Neural cell (in vitro differentiated cells): ENCODE measurements around the gene TOP1. TPM values are rescaled to one million over a fixed set of nuclear protein-coding genes. Genes with fewer than 3 reads are reported as not detected.
"Not testable (repeated sequence)": the region's sequence is repeated elsewhere in the genome, so short reads cannot be mapped to it uniquely, and the experiment has no call there.

Source experiments
- H2AFZ ChIP-seq: fragments of 200-600, 300-800 bp; sonication (generic), shearing (Covaris generic); 2 replicates; pipeline ENCODE4 v1.6.0; 2014; ENCODE audit warnings: low read depth, mild to moderate bottlenecking, antibody characterized with exemption, low read length, moderate library complexity
- H3F3A ChIP-seq: fragments of 200-600 bp; shearing (Covaris generic); 2 replicates; pipeline ENCODE4 v1.6.1; 2016; ENCODE audit warnings: mild to moderate bottlenecking, moderate library complexity, mixed read lengths, antibody characterized with exemption, low read length; ENCODE audit not compliant: insufficient read depth, poor library complexity, severe bottlenecking
- H3K27ac ChIP-seq: fragments of 200-600, 300-800 bp; sonication (generic), shearing (Covaris generic); 2 replicates; pipeline ENCODE4 v1.5.1; 2014; ENCODE audit warnings: mild to moderate bottlenecking, low read length, moderate library complexity
- H3K27me3 ChIP-seq: fragments of 300-800, 200-600 bp; sonication (generic), shearing (Covaris generic); 2 replicates; pipeline ENCODE4 v1.6.0; 2014; ENCODE audit warnings: mild to moderate bottlenecking, low read depth, low read length, moderate library complexity; ENCODE audit not compliant: insufficient read depth
- H3K36me3 ChIP-seq: fragments of 300-800, 200-600 bp; sonication (generic), shearing (Covaris generic); 2 replicates; pipeline ENCODE4 v1.5.1; 2014; ENCODE audit warnings: mild to moderate bottlenecking, antibody characterized with exemption, low read length, moderate library complexity; ENCODE audit not compliant: insufficient read depth
- H3K4me2 ChIP-seq: fragments of 300-800, 200-600 bp; sonication (generic), shearing (Covaris generic); 2 replicates; pipeline ENCODE4 v1.6.0; 2014; ENCODE audit warnings: mild to moderate bottlenecking, low read length
- H3K4me3 ChIP-seq: fragments of 300-800, 200-600 bp; sonication (generic), shearing (Covaris generic); 2 replicates; pipeline ENCODE4 v1.5.1; 2014; ENCODE audit warnings: mild to moderate bottlenecking, low read length, moderate library complexity
- H3K79me2 ChIP-seq: fragments of 200-600 bp; shearing (Covaris generic); replicated peaks from 2 replicates; pipeline ENCODE4 v1.6.0; 2014; ENCODE audit warnings: mild to moderate bottlenecking, low read length, moderate library complexity; ENCODE audit not compliant: insufficient read depth
- H3K9ac ChIP-seq: fragments of 300-800, 200-600 bp; sonication (generic), shearing (Covaris generic); 2 replicates; pipeline ENCODE4 v1.6.1; 2016; ENCODE audit warnings: mild to moderate bottlenecking, low read length, mixed read lengths
- H3K9me2 ChIP-seq: fragments of 200-600 bp; shearing (Covaris generic); 2 replicates; pipeline ENCODE4 v1.6.1; 2016; ENCODE audit warnings: mild to moderate bottlenecking, low read length, mixed read lengths; ENCODE audit not compliant: insufficient read depth
- H3K9me3 ChIP-seq: fragments of 200-600, 300-800 bp; sonication (generic), shearing (Covaris generic); 2 replicates; pipeline ENCODE4 v1.6.1; 2016; ENCODE audit warnings: mild to moderate bottlenecking, mixed run types, low read length, moderate library complexity, mixed read lengths
- H4K20me1 ChIP-seq: fragments of 200-600 bp; shearing (Covaris generic); 2 replicates; pipeline ENCODE4 v1.6.1; 2016; ENCODE audit warnings: mild to moderate bottlenecking, mixed run types; ENCODE audit not compliant: insufficient read depth
- EP300 ChIP-seq: fragments of 450-650 bp; conservative IDR thresholded peaks from 2 replicates; pipeline ENCODE4 v1.6.1; 2014; ENCODE audit warnings: antibody characterized with exemption, mild to moderate bottlenecking, moderate library complexity; ENCODE audit not compliant: poor library complexity, severe bottlenecking
- EZH2 ChIP-seq: fragments of 200-600, 300-800 bp; shearing (Covaris generic), sonication (generic); IDR thresholded peaks from 2 replicates; pipeline ENCODE4 v1.6.1; 2014; ENCODE audit warnings: antibody characterized with exemption, low read length, borderline replicate concordance, mild to moderate bottlenecking; ENCODE audit not compliant: insufficient read depth, poor library complexity, severe bottlenecking
- MXI1 ChIP-seq: fragments of 450-650 bp; conservative IDR thresholded peaks from 2 replicates; pipeline ENCODE4 v1.6.1; 2014; ENCODE audit warnings: antibody characterized with exemption, mild to moderate bottlenecking; ENCODE audit not compliant: poor library complexity, severe bottlenecking
- POLR2AphosphoS5 ChIP-seq: IDR thresholded peaks from 2 replicates; pipeline ENCODE4 v1.6.1; 2012
- RAD21 ChIP-seq: fragments of 450-650 bp; conservative IDR thresholded peaks from 2 replicates; pipeline ENCODE4 v1.6.1; 2014; ENCODE audit warnings: antibody characterized with exemption, mild to moderate bottlenecking, moderate library complexity
- REST ChIP-seq: IDR thresholded peaks from 2 replicates; pipeline ENCODE4 v1.6.1; 2012; ENCODE audit warnings: borderline replicate concordance
- SMC3 ChIP-seq: fragments of 450-650 bp; conservative IDR thresholded peaks from 2 replicates; pipeline ENCODE4 v1.6.1; 2014; ENCODE audit warnings: antibody characterized with exemption, mild to moderate bottlenecking, moderate library complexity; ENCODE audit not compliant: poor library complexity
- TAF1 ChIP-seq: IDR thresholded peaks from 2 replicates; pipeline ENCODE4 v1.6.1; 2012; ENCODE audit warnings: low read depth
- polyA plus RNA-seq: library from polyadenylated mRNA; depleted of rRNA; stranded (reverse); fragments of >200 nt; gene quantifications from 2 replicates; pipeline ENCODE4 v1.2.3, GENCODE V29; 2014
- TF ChIP-seq, protein P1 (sequence below): fragments of 450-650 bp; IDR thresholded peaks from 2 replicates; pipeline ENCODE4 v1.5.1; 2014; ENCODE audit warnings: antibody characterized with exemption, mild to moderate bottlenecking, moderate library complexity; ENCODE audit not compliant: poor library complexity, severe bottlenecking

TOP1 gene
- polyA plus RNA-seq, 1 donor from 2014 or later, result 33.2 TPM

DNA sequence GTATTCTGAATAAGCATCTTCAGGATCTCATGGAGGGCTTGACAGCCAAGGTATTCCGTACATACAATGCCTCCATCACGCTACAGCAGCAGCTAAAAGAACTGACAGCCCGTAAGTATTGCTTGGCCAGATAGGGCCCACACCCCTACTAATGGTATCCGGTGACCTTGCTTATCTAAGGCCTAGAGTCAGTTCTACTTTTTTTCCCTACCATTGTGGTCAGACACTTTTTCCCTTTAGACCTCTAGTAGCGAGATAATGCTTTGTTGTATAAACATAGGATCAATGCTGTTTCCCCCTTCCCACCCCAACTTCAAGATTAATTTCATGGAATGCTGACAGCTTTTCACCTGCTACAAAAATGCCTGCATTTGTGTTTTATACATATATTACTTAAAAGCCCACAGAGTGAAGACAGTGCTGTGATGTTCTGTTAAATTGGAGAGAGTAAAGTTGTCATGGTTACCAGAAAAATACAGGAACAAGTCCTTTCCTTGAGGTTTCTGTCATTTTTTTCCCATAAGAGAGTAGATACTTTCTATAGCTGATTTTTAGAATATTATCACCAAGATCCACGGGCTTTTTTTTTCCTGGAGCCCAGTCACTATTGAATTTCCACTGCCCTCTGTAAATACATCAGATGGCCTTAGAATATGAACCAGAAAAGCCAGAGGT lies 87.8 kb downstream of the TOP1 start:
- TF ChIP-seq SMC3 (no peak), EP300 (no peak), POLR2AphosphoS5 (no peak), EZH2 (no peak), RAD21 (no peak), REST (no peak), MXI1 (no peak), TAF1 (no peak)
- TF ChIP-seq, protein P1, sequence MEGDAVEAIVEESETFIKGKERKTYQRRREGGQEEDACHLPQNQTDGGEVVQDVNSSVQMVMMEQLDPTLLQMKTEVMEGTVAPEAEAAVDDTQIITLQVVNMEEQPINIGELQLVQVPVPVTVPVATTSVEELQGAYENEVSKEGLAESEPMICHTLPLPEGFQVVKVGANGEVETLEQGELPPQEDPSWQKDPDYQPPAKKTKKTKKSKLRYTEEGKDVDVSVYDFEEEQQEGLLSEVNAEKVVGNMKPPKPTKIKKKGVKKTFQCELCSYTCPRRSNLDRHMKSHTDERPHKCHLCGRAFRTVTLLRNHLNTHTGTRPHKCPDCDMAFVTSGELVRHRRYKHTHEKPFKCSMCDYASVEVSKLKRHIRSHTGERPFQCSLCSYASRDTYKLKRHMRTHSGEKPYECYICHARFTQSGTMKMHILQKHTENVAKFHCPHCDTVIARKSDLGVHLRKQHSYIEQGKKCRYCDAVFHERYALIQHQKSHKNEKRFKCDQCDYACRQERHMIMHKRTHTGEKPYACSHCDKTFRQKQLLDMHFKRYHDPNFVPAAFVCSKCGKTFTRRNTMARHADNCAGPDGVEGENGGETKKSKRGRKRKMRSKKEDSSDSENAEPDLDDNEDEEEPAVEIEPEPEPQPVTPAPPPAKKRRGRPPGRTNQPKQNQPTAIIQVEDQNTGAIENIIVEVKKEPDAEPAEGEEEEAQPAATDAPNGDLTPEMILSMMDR, result no peak
- no peaks in the 10 kb centered on the region for H3F3A ChIP-seq
- no peak overlapping the region for H3K4me3 ChIP-seq
- H3K27me3 ChIP-seq, result no peaks in the 10 kb centered on the region
- H3K27ac ChIP-seq, result no peak overlapping the region
- H4K20me1 ChIP-seq, result no peaks in the 10 kb centered on the region
- H3K36me3 ChIP-seq, result peaks cover 29% of the 10 kb centered on the region
- H3K4me2 ChIP-seq, result no peak overlapping the region
- H3K79me2 ChIP-seq, result no peaks in the 10 kb centered on the region
- no peak overlapping the region for H3K9ac ChIP-seq
- H3K9me3 ChIP-seq, result no peaks in the 10 kb centered on the region
- H2AFZ ChIP-seq, result no peak overlapping the region
- H3K9me2 ChIP-seq, result no peaks in the 10 kb centered on the region

DNA sequence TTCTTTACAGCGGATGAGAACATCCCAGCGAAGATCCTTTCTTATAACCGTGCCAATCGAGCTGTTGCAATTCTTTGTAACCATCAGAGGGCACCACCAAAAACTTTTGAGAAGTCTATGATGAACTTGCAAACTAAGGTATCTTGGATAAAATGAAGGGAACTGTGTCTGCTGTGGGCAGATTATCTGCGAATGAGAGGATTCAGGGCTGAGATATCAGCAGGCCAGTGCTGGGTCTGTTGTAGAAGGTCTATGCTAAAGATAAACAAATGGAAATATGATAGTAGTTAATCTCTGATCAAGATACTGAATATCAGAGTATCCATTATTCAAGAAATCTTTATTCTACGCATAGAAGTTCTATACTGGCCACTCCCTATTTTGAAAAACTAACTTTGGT lies 89.5 kb downstream of the TOP1 start:
- not testable (repeated sequence) for H3K4me3 ChIP-seq, H3K4me2 ChIP-seq, H4K20me1 ChIP-seq, H3K79me2 ChIP-seq, H3K27ac ChIP-seq, H3K9ac ChIP-seq, H3K9me3 ChIP-seq, H2AFZ ChIP-seq, H3F3A ChIP-seq, H3K27me3 ChIP-seq, H3K9me2 ChIP-seq
- peaks cover 43% of the 10 kb centered on the region for H3K36me3 ChIP-seq

DNA sequence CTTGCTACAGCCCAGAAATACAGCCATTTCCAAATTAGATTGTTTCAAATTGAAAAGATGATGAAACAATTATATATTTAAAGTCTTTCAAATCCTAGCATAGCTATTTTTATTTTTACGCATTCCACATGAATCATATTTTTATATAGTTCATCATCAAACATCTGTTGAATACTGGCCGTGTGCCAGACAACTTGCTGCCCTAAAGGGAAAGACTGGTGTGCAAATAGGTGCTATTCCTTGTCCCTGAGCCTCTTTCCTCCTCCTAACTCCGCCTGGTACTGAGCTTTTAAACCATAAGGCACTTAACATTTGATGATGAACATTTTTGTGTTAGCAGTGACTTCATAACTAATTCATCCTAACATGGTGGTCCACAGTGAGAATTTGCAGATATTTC lies 90.0 kb downstream of the TOP1 start:
- H3K27ac ChIP-seq, result no peak overlapping the region
- H3K9me3 ChIP-seq, result no peaks in the 10 kb centered on the region
- TF ChIP-seq EZH2, result no peak
- no peak for TF ChIP-seq POLR2AphosphoS5
- TF ChIP-seq REST, result no peak
- no peak for TF ChIP-seq RAD21
- TF ChIP-seq, protein P1, result no peak
- TF ChIP-seq MXI1, result no peak
- TF ChIP-seq TAF1, result no peak
- TF ChIP-seq EP300, result no peak
- no peak for TF ChIP-seq SMC3
- H3K4me2 ChIP-seq, result no peak overlapping the region
- H3K36me3 ChIP-seq, result peaks cover 43% of the 10 kb centered on the region
- H3K9ac ChIP-seq, result no peak overlapping the region
- H4K20me1 ChIP-seq, result no peaks in the 10 kb centered on the region
- no peak overlapping the region for H3K4me3 ChIP-seq
- H3K79me2 ChIP-seq, result no peaks in the 10 kb centered on the region
- no peaks in the 10 kb centered on the region for H3K9me2 ChIP-seq
- H2AFZ ChIP-seq, result no peak overlapping the region
- H3K27me3 ChIP-seq, result no peaks in the 10 kb centered on the region
- no peaks in the 10 kb centered on the region for H3F3A ChIP-seq
